Liver (tissue), 9 donors: ENCODE results near the gene ARHGEF16. TPM values are rescaled to one million over a fixed set of nuclear protein-coding genes. Genes with fewer than 3 reads are reported as not detected.

Experiments used
- DNase-seq: peaks from one replicate; pipeline ENCODE4 v3.0.0-alpha.2; 2017; ENCODE audit warnings: low spot score
- H3K27ac ChIP-seq, 2 donors: one replicate each; pipeline ENCODE4 v1.7.0; 2013; ENCODE audit warnings: inconsistent platforms in 2 of 2, low read length in 2 of 2, control low read depth in 1 of 2, low read depth in 1 of 2, mild to moderate bottlenecking in 1 of 2
- H3K27me3 ChIP-seq, 4 donors: one replicate each; pipeline versions ENCODE4 v1.6.1 to v1.7.0; 2013; ENCODE audit warnings: low read length in 3 of 4, inconsistent platforms in 1 of 4, mild to moderate bottlenecking in 1 of 4, moderate library complexity in 1 of 4; ENCODE audit not compliant: control insufficient read depth in 4 of 4, insufficient read depth in 4 of 4
- H3K36me3 ChIP-seq, 4 donors: one replicate each; pipeline versions ENCODE4 v1.6.1 to v1.7.0; 2013; ENCODE audit warnings: low read length in 3 of 4, mild to moderate bottlenecking in 3 of 4, low read depth in 1 of 4, moderate library complexity in 1 of 4; ENCODE audit not compliant: control insufficient read depth in 4 of 4, insufficient read depth in 3 of 4
- H3K4me1 ChIP-seq, 4 donors: one replicate each; pipeline versions ENCODE4 v1.6.1 to v1.7.0; 2013; ENCODE audit warnings: low read length in 3 of 4, mild to moderate bottlenecking in 3 of 4, moderate library complexity in 1 of 4; ENCODE audit not compliant: control insufficient read depth in 4 of 4, insufficient read depth in 4 of 4
- H3K4me3 ChIP-seq, 3 donors: one replicate each; pipeline versions ENCODE4 v1.6.1 to v1.7.0; 2013; ENCODE audit warnings: low read length in 3 of 3, control low read depth in 1 of 3, low read depth in 1 of 3, mild to moderate bottlenecking in 1 of 3
- H3K9ac ChIP-seq, 2 donors: one replicate each; pipeline ENCODE4 v1.7.0; 2013; ENCODE audit warnings: low read length in 2 of 2, mild to moderate bottlenecking in 2 of 2, moderate library complexity in 2 of 2, control low read depth in 1 of 2, low read depth in 1 of 2
- H3K9me3 ChIP-seq, 4 donors: one replicate each; pipeline versions ENCODE4 v1.6.1 to v1.7.0; 2013; ENCODE audit warnings: low read length in 3 of 4; ENCODE audit not compliant: control insufficient read depth in 4 of 4
- ATF3 ChIP-seq: IDR thresholded peaks from 2 replicates; pipeline ENCODE4 v1.6.1; 2016; ENCODE audit warnings: antibody characterized with exemption
- EGR1 ChIP-seq, 2 donors: IDR thresholded peaks; 2 replicates each; pipeline ENCODE4 v1.6.1; 2016 to 2018; ENCODE audit warnings: antibody characterized with exemption in 2 of 2, low read depth in 2 of 2
- FOXA1 ChIP-seq: IDR thresholded peaks from 2 replicates; pipeline ENCODE4 v1.6.1; 2016; ENCODE audit warnings: antibody characterized with exemption
- FOXA2 ChIP-seq: IDR thresholded peaks from 2 replicates; pipeline ENCODE4 v1.6.1; 2016; ENCODE audit warnings: antibody characterized with exemption
- GABPA ChIP-seq, 2 donors: IDR thresholded peaks in 1 of 2; conservative IDR thresholded peaks in 1 of 2; 2 replicates each; pipeline ENCODE4 v1.6.1; 2016; ENCODE audit warnings: antibody characterized with exemption in 2 of 2, mild to moderate bottlenecking in 1 of 2, moderate library complexity in 1 of 2
- HNF4A ChIP-seq, 2 donors: conservative IDR thresholded peaks; 2 replicates each; pipeline ENCODE4 v1.6.1; 2016; ENCODE audit warnings: antibody characterized with exemption in 2 of 2, mild to moderate bottlenecking in 2 of 2
- HNF4G ChIP-seq: IDR thresholded peaks from 2 replicates; pipeline ENCODE4 v1.6.1; 2016; ENCODE audit warnings: antibody characterized with exemption
- JUND ChIP-seq, 2 donors: IDR thresholded peaks; 2 replicates each; pipeline ENCODE4 v1.6.1; 2016; ENCODE audit warnings: antibody characterized with exemption in 2 of 2
- NR2F2 ChIP-seq: IDR thresholded peaks from 2 replicates; pipeline ENCODE4 v1.6.1; 2016; ENCODE audit warnings: antibody characterized with exemption
- RAD21 ChIP-seq, 2 donors: IDR thresholded peaks; 2 replicates each; pipeline ENCODE4 v1.6.1; 2016; ENCODE audit warnings: antibody characterized with exemption in 2 of 2, mild to moderate bottlenecking in 2 of 2
- REST ChIP-seq: IDR thresholded peaks from 2 replicates; pipeline ENCODE4 v1.6.1; 2016; ENCODE audit warnings: antibody characterized with exemption, mild to moderate bottlenecking
- RXRA ChIP-seq, 2 donors: IDR thresholded peaks; 2 replicates each; pipeline ENCODE4 v1.6.1; 2017 to 2018; ENCODE audit warnings: antibody characterized with exemption in 2 of 2, mild to moderate bottlenecking in 1 of 2
- SP1 ChIP-seq: IDR thresholded peaks from 2 replicates; pipeline ENCODE4 v1.6.1; 2018; ENCODE audit warnings: antibody characterized with exemption, mild to moderate bottlenecking
- TAF1 ChIP-seq: conservative IDR thresholded peaks from 2 replicates; pipeline ENCODE4 v1.6.1; 2016; ENCODE audit warnings: antibody characterized with exemption, mild to moderate bottlenecking
- YY1 ChIP-seq: IDR thresholded peaks from 2 replicates; pipeline ENCODE4 v1.6.1; 2016; ENCODE audit warnings: antibody characterized with exemption, mild to moderate bottlenecking
- WGBS: extraction: QIAGEN DNeasy Blood & Tissue Kit; methylation state at CpG from one replicate; pipeline ENCODE4 v1.1.7; 2013; 5-methylcytosine and 5-hydroxymethylcytosine counted together
- polyA plus RNA-seq, 2 donors: library from polyadenylated mRNA; stranded (reverse) in 1 of 2; unstranded in 1 of 2; fragments of 200-250 nt in 1 of 2; fragments of >200 nt in 1 of 2; fragmentation: Nextera tagmentation in 1 of 2; extraction: Ambion mirVana in 1 of 2; gene quantifications; one replicate each; pipeline versions ENCODE4 v1.2.1 to v1.2.3, GENCODE V29; 2013 to 2015
- total RNA-seq, 2 donors: library from RNA; depleted of rRNA; stranded (reverse); fragments of >200 nt; gene quantifications; one replicate each; pipeline ENCODE4 v1.2.3, GENCODE V29; 2014
- TF ChIP-seq, protein P1 (sequence below): fragments of 150-350 bp; IDR thresholded peaks from 2 replicates; pipeline ENCODE4 v1.5.1; 2017; ENCODE audit warnings: improper control_type of control experiment, low read depth, low read length; ENCODE audit not compliant: missing input control
- TF ChIP-seq, protein P2 (sequence below): IDR thresholded peaks from 2 replicates; pipeline ENCODE4 v1.6.1; 2016; ENCODE audit warnings: antibody characterized with exemption
- TF ChIP-seq, protein P3 (sequence below): IDR thresholded peaks from 2 replicates; pipeline ENCODE4 v1.6.1; 2016; ENCODE audit warnings: antibody characterized with exemption
- donor health status: healthy.
- donor health status: healthy.
- donor health status: healthy.
- donor health status: healthy.
- donor health status: healthy.

The ARHGEF16 gene
- total and polyA plus RNA-seq, 4 donors: 0.65 to 5.6 (median 2.8) TPM

GRCh38 chr1:3429320-3429719 lies 25.1 kb upstream of the ARHGEF16 start:
- Histone ChIP-seq H3K36me3 (no peaks in the 10 kb centered on the region), H3K4me3 (no peak overlapping the region), H3K27me3 (no peaks in the 10 kb centered on the region), H3K9ac (no peak overlapping the region), H3K9me3 (no peaks in the 10 kb centered on the region), H3K27ac (no peak overlapping the region), H3K4me1 (peaks cover 0 to 5% (median 0%) of the 10 kb centered on the region in 4 donors)
- TF ChIP-seq, protein P1, sequence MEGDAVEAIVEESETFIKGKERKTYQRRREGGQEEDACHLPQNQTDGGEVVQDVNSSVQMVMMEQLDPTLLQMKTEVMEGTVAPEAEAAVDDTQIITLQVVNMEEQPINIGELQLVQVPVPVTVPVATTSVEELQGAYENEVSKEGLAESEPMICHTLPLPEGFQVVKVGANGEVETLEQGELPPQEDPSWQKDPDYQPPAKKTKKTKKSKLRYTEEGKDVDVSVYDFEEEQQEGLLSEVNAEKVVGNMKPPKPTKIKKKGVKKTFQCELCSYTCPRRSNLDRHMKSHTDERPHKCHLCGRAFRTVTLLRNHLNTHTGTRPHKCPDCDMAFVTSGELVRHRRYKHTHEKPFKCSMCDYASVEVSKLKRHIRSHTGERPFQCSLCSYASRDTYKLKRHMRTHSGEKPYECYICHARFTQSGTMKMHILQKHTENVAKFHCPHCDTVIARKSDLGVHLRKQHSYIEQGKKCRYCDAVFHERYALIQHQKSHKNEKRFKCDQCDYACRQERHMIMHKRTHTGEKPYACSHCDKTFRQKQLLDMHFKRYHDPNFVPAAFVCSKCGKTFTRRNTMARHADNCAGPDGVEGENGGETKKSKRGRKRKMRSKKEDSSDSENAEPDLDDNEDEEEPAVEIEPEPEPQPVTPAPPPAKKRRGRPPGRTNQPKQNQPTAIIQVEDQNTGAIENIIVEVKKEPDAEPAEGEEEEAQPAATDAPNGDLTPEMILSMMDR: no peak
- TF ChIP-seq, protein P2, sequence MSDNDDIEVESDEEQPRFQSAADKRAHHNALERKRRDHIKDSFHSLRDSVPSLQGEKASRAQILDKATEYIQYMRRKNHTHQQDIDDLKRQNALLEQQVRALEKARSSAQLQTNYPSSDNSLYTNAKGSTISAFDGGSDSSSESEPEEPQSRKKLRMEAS: no peak
- TF ChIP-seq REST (no peak), JUND (IDR thresholded peaks at IDR 0.05) (no peak), YY1 (no peak), NR2F2 (no peak), FOXA2 (no peak), SP1 (no peak), HNF4A (conservative IDR thresholded peaks at IDR 0.05) (no peak), RXRA (IDR thresholded peaks at IDR 0.05) (no peak), RAD21 (IDR thresholded peaks at IDR 0.05) (no peak), HNF4G (no peak), EGR1 (IDR thresholded peaks at IDR 0.05; ENCODE audit: low read depth in 2 of 2) (no peak), FOXA1 (no peak), ATF3 (no peak), TAF1 (no peak), GABPA (IDR thresholded peaks at IDR 0.05 in 1 of 2, conservative IDR thresholded peaks at IDR 0.05 in 1 of 2) (no peak)
- TF ChIP-seq, protein P3, sequence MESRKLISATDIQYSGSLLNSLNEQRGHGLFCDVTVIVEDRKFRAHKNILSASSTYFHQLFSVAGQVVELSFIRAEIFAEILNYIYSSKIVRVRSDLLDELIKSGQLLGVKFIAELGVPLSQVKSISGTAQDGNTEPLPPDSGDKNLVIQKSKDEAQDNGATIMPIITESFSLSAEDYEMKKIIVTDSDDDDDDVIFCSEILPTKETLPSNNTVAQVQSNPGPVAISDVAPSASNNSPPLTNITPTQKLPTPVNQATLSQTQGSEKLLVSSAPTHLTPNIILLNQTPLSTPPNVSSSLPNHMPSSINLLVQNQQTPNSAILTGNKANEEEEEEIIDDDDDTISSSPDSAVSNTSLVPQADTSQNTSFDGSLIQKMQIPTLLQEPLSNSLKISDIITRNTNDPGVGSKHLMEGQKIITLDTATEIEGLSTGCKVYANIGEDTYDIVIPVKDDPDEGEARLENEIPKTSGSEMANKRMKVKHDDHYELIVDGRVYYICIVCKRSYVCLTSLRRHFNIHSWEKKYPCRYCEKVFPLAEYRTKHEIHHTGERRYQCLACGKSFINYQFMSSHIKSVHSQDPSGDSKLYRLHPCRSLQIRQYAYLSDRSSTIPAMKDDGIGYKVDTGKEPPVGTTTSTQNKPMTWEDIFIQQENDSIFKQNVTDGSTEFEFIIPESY: no peak
- DNase-seq: no peak
- WGBS: 86% methylated on average over 13 of the region's 13 CpGs
